Progenitor cell of endocrine pancreas (in vitro differentiated cells): Measurements from ENCODE around the gene EHF. TPM values are rescaled to one million over a fixed set of nuclear protein-coding genes. Genes with fewer than 3 reads are reported as not detected.

Experiments used
- DNase-seq: peaks from one replicate; pipeline ENCODE4 v3.0.0; 2021; ENCODE audit warnings: low spot score; ENCODE audit not compliant: unreplicated experiment
- H3K27ac Mint-ChIP-seq: 2 replicates; pipeline ENCODE4 v1.8.0; 2021; ENCODE audit warnings: mild to moderate bottlenecking, moderate library complexity, mixed read lengths
- H3K27me3 Mint-ChIP-seq: 2 replicates; pipeline ENCODE4 v1.8.0; 2021; ENCODE audit warnings: mixed read lengths
- H3K36me3 Mint-ChIP-seq: 2 replicates; pipeline ENCODE4 v1.8.0; 2022; ENCODE audit warnings: mixed read lengths; ENCODE audit not compliant: insufficient read depth
- H3K4me1 Mint-ChIP-seq: 2 replicates; pipeline ENCODE4 v1.8.0; 2021; ENCODE audit warnings: low read depth, mixed read lengths
- H3K4me3 Mint-ChIP-seq: 2 replicates; pipeline ENCODE4 v1.8.0; 2021; ENCODE audit warnings: low read depth, mild to moderate bottlenecking, moderate library complexity, mixed read lengths
- H3K9me3 Mint-ChIP-seq: 2 replicates; pipeline ENCODE4 v1.8.0; 2021; ENCODE audit warnings: low read depth, mixed read lengths
- total RNA-seq: library from RNA; stranded (reverse); gene quantifications from 2 replicates; pipeline ENCODE4 v1.2.1, GENCODE V29; 2021
- TF ChIP-seq, protein P1 (sequence below): fragments of 200-600 bp; sonication (generic); IDR thresholded peaks from one replicate; pipeline ENCODE4 v1.5.0; 2021; ENCODE audit warnings: antibody characterized with exemption, mild to moderate bottlenecking; ENCODE audit not compliant: unreplicated experiment

The EHF gene
- total RNA-seq, 1 donor from 2014 or later: 18.6 TPM

DNA sequence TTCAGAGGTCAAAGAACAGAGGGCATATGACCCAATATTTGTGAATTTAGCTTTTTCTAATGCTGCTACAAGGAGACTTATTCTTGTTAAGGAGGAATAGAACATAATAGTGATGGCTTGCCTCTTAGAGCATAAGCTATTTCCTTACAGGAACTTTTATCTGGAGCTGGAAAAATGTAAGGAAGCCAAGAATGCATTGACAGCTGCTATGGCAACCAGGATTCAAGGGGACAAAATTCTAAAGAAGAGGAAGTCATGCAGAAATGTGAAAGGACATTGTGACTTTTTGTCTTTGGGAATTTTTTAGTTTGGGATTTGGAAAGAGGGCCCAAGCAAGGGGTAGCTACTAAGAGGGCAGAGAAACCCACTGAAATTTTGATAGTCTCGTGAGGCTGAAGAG, 51.1 kb downstream of the EHF start:
- H3K27ac Mint-ChIP-seq: no peak overlapping the region
- peaks cover 4% of the 10 kb centered on the region for H3K9me3 Mint-ChIP-seq
- H3K27me3 Mint-ChIP-seq: no peaks in the 10 kb centered on the region
- TF ChIP-seq, protein P1, sequence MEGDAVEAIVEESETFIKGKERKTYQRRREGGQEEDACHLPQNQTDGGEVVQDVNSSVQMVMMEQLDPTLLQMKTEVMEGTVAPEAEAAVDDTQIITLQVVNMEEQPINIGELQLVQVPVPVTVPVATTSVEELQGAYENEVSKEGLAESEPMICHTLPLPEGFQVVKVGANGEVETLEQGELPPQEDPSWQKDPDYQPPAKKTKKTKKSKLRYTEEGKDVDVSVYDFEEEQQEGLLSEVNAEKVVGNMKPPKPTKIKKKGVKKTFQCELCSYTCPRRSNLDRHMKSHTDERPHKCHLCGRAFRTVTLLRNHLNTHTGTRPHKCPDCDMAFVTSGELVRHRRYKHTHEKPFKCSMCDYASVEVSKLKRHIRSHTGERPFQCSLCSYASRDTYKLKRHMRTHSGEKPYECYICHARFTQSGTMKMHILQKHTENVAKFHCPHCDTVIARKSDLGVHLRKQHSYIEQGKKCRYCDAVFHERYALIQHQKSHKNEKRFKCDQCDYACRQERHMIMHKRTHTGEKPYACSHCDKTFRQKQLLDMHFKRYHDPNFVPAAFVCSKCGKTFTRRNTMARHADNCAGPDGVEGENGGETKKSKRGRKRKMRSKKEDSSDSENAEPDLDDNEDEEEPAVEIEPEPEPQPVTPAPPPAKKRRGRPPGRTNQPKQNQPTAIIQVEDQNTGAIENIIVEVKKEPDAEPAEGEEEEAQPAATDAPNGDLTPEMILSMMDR: no peak
- H3K4me1 Mint-ChIP-seq: peaks cover 30% of the 10 kb centered on the region
- H3K4me3 Mint-ChIP-seq: no peak overlapping the region
- H3K36me3 Mint-ChIP-seq: no peaks in the 10 kb centered on the region
- DNase-seq: no peak

DNA sequence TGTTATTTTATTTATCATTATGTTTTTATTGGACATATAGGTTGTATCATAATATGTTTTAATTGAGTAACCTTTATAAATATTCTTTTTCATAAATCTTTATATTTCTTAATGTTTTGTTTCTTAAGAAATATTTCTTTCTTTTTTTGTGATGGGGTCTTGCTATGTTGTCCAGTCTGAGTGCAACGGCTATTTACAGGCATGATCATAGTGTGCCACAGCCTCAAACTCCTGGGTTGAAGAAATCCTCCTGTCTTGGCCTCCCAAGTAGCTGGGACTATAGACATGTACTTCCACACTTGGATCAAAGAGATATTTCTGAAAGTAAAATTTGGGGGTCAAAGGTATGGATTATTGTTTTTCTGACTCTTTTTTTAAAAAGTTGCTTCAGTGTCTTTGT, 53.1 kb downstream of the EHF start:
- Mint-ChIP-seq H3K9me3 (peaks cover 4% of the 10 kb centered on the region), H3K4me1 (peaks cover 18% of the 10 kb centered on the region), H3K36me3 (no peaks in the 10 kb centered on the region), H3K27ac (no peak overlapping the region), H3K27me3 (no peaks in the 10 kb centered on the region), H3K4me3 (no peak overlapping the region)
- no peak for DNase-seq
- TF ChIP-seq, protein P1: no peak

DNA sequence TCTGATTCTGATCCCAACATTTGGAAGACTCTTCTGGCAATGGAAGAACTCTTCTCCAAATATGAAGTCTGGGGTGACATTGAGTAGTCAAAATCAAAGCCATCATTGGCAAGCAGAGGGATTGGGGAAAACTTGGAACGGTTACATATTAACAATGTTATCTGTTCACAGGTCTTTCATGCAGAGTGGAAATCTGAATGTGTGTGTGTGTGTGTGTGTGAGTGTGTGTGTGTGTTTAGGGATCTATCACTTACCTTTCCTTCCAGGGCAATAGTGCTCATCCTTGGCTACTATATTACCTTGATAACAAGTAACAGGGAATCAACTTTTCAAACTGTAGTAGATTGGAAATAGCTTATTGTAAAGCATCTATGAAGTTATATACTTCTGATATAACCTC, 55.3 kb downstream of the EHF start:
- H3K27me3 Mint-ChIP-seq: no peaks in the 10 kb centered on the region
- TF ChIP-seq, protein P1: no peak
- H3K4me3 Mint-ChIP-seq: no peak overlapping the region
- H3K4me1 Mint-ChIP-seq: peaks cover 20% of the 10 kb centered on the region
- no peak overlapping the region for H3K27ac Mint-ChIP-seq
- no peak for DNase-seq
- H3K36me3 Mint-ChIP-seq: no peaks in the 10 kb centered on the region
- H3K9me3 Mint-ChIP-seq: peaks cover 4% of the 10 kb centered on the region

DNA sequence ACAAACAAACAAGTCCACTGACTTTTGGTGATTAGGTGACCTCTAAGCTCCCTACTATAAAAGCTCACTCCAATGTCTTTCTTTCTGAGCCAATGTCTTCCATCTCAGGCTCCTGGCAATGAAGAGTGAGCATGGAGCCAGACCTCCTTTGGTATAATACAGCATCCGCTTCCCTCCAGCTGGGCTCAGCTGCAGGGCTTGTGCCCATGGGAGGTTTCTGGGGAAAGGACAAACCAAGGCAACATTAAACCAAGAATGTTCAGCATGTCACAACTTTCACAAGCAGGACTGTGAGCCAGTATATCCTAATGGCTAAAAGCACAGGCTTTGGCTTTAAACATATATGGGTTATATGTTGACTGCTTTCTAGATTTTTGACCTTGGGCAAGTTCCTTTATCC, 58.8 kb downstream of the EHF start:
- H3K9me3 Mint-ChIP-seq: no peaks in the 10 kb centered on the region
- no peaks in the 10 kb centered on the region for H3K36me3 Mint-ChIP-seq
- TF ChIP-seq, protein P1: no peak
- no peak overlapping the region for H3K4me3 Mint-ChIP-seq
- H3K4me1 Mint-ChIP-seq: peaks cover 25% of the 10 kb centered on the region
- H3K27ac Mint-ChIP-seq: no peak overlapping the region
- DNase-seq: no peak
- H3K27me3 Mint-ChIP-seq: no peaks in the 10 kb centered on the region

DNA sequence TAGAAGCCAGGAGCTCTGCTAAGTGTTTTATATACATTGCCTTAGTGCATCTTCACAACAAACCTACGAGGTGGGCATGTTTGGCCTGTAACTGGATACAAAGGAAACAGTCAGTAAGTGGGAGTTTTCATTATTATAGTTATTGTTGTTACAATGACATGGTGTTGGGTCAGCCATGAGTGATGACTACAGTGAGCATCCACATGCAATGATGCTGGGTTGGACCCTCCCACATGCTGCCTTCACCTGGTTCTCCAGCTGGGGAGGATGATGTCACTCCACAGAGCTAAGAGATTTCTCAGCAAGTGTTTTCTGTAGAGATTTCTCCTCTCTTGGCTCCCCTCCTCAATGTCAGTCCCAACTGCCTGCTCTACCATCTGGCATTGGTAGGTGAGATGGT, 59.3 kb downstream of the EHF start:
- TF ChIP-seq, protein P1: no peak
- no peaks in the 10 kb centered on the region for H3K36me3 Mint-ChIP-seq
- peaks cover 22% of the 10 kb centered on the region for H3K4me1 Mint-ChIP-seq
- no peaks in the 10 kb centered on the region for H3K9me3 Mint-ChIP-seq
- DNase-seq: no peak
- no peak overlapping the region for H3K4me3 Mint-ChIP-seq
- no peak overlapping the region for H3K27ac Mint-ChIP-seq
- H3K27me3 Mint-ChIP-seq: no peaks in the 10 kb centered on the region
